VCaP (cell line): ENCODE measurements around the gene MED31.
"Not testable (repeated sequence)": the region's sequence is repeated elsewhere in the genome, so short reads cannot be mapped to it uniquely, and the experiment has no call there.

Source experiments
- H3K27ac ChIP-seq: fragments of 450-650 bp; 2 replicates; pipeline ENCODE4 v1.5.1; 2017
- CTCF ChIP-seq: fragments of 450-650 bp; conservative IDR thresholded peaks from 2 replicates; pipeline ENCODE4 v1.5.1; 2017; ENCODE audit warnings: mild to moderate bottlenecking, moderate library complexity

The MED31 gene

GRCh38 chr17:6660101-6660500 is 8.7 kb upstream of the MED31 start:
- TF ChIP-seq CTCF: no peak
- H3K27ac ChIP-seq: no peak overlapping the region

- not testable (repeated sequence) for H3K27ac ChIP-seq
Measured at GRCh38 chr17:6658411-6658810, 7.0 kb upstream of the MED31 start.

- H3K27ac ChIP-seq: no peak overlapping the region
- TF ChIP-seq CTCF: no peak
Measured at GRCh38 chr17:6657633-6658287, 6.4 kb upstream of the MED31 start.

GRCh38 chr17:6656797-6657632 is 5.6 kb upstream of the MED31 start:
- not testable (repeated sequence) for H3K27ac ChIP-seq

GRCh38 chr17:6655732-6656361 is 4.4 kb upstream of the MED31 start:
- not testable (repeated sequence) for H3K27ac ChIP-seq

- TF ChIP-seq CTCF: no peak
- H3K27ac ChIP-seq: no peak overlapping the region
Measured at GRCh38 chr17:6654841-6655731, 3.7 kb upstream of the MED31 start.

- no peak for TF ChIP-seq CTCF
- H3K27ac ChIP-seq: peak overlapping the region; percentile 81; the same call in 1 of the 2 replicates
Measured at GRCh38 chr17:6651919-6652452, 581 bp upstream of the MED31 start.

GRCh38 chr17:6648181-6648580 is 3.2 kb downstream of the MED31 start:
- 0 out of 2 replicates have a peak, but pooled peaks have one; percentile 30 for TF ChIP-seq CTCF
- H3K27ac ChIP-seq: no peak overlapping the region
